Trophoblast cell (in vitro differentiated cells and primary cell): Measurements from ENCODE around the gene UVRAG.
"Not testable (repeated sequence)": the region's sequence is repeated elsewhere in the genome, so short reads cannot be mapped to it uniquely, and the experiment has no call there.

ENCODE experiments used
- DNase-seq, 2 donors: peaks; one replicate each; pipeline ENCODE4 v3.0.0-alpha.2; 2016
- H2AFZ ChIP-seq: 2 replicates; pipeline ENCODE4 v1.6.1; 2013; ENCODE audit warnings: low read length, moderate library complexity, mild to moderate bottlenecking; ENCODE audit not compliant: insufficient read depth, poor library complexity
- H2AK5ac ChIP-seq: 2 replicates; pipeline ENCODE4 v1.6.1; 2013; ENCODE audit warnings: mild to moderate bottlenecking, low read length
- H2BK120ac ChIP-seq: 2 replicates; pipeline ENCODE4 v1.6.1; 2013; ENCODE audit warnings: low read length, mild to moderate bottlenecking, moderate library complexity; ENCODE audit not compliant: insufficient read depth, poor library complexity
- H2BK12ac ChIP-seq: 2 replicates; pipeline ENCODE4 v1.6.1; 2013; ENCODE audit warnings: mild to moderate bottlenecking, low read length, moderate library complexity
- H2BK5ac ChIP-seq: 2 replicates; pipeline ENCODE4 v1.6.1; 2013; ENCODE audit warnings: low read length, low read depth, moderate library complexity, mild to moderate bottlenecking; ENCODE audit not compliant: poor library complexity
- H3K14ac ChIP-seq: 2 replicates; pipeline ENCODE4 v1.6.1; 2013; ENCODE audit warnings: mild to moderate bottlenecking, low read length
- H3K18ac ChIP-seq: 2 replicates; pipeline ENCODE4 v1.6.1; 2013; ENCODE audit warnings: mild to moderate bottlenecking, low read length
- H3K23ac ChIP-seq: 2 replicates; pipeline ENCODE4 v1.6.1; 2013; ENCODE audit warnings: low read length
- H3K27ac ChIP-seq: 2 replicates; pipeline ENCODE4 v1.5.1; 2013; ENCODE audit warnings: low read depth, mild to moderate bottlenecking, inconsistent platforms, low read length, moderate library complexity
- H3K27me3 ChIP-seq: 2 replicates; pipeline ENCODE4 v1.6.1; 2013; ENCODE audit warnings: inconsistent platforms, mild to moderate bottlenecking, low read length, moderate library complexity; ENCODE audit not compliant: insufficient read depth
- H3K36me3 ChIP-seq, 2 experiments: 1 replicate in 1 of 2; 2 replicates in 1 of 2; pipeline ENCODE4 v1.6.1; 2013; ENCODE audit warnings: low read length in 2 of 2, mild to moderate bottlenecking in 2 of 2, moderate library complexity in 1 of 2; ENCODE audit not compliant: insufficient read depth in 2 of 2, control insufficient read depth in 1 of 2
- H3K4ac ChIP-seq: 2 replicates; pipeline ENCODE4 v1.6.1; 2013; ENCODE audit warnings: low read depth, mild to moderate bottlenecking, low read length, moderate library complexity
- H3K4me1 ChIP-seq, 2 experiments: 1 replicate in 1 of 2; 2 replicates in 1 of 2; pipeline ENCODE4 v1.6.1; 2013; ENCODE audit warnings: low read length in 2 of 2, mild to moderate bottlenecking in 2 of 2, moderate library complexity in 1 of 2; ENCODE audit not compliant: insufficient read depth in 2 of 2, control insufficient read depth in 1 of 2
- H3K4me2 ChIP-seq: 2 replicates; pipeline ENCODE4 v1.6.1; 2013; ENCODE audit warnings: inconsistent platforms, mild to moderate bottlenecking, low read length, moderate library complexity
- H3K4me3 ChIP-seq: 2 replicates; pipeline ENCODE4 v1.5.1; 2013; ENCODE audit warnings: mild to moderate bottlenecking, low read depth, low read length, inconsistent platforms
- H3K79me1 ChIP-seq: one replicate; pipeline ENCODE4 v1.6.1; 2013; ENCODE audit warnings: low read length
- H3K79me2 ChIP-seq: 2 replicates; pipeline ENCODE4 v1.6.1; 2013; ENCODE audit warnings: low read length, mild to moderate bottlenecking; ENCODE audit not compliant: control insufficient read depth, insufficient read depth, poor library complexity
- H3K9ac ChIP-seq: 2 replicates; pipeline ENCODE4 v1.6.1; 2013; ENCODE audit warnings: mild to moderate bottlenecking, low read length
- H3K9me3 ChIP-seq: 2 replicates; pipeline ENCODE4 v1.6.1; 2013; ENCODE audit warnings: low read depth, mild to moderate bottlenecking, control low read depth, inconsistent platforms, low read length; ENCODE audit not compliant: insufficient read depth
- H4K12ac ChIP-seq: 2 replicates; pipeline ENCODE4 v1.6.1; 2013; ENCODE audit warnings: low read depth, mild to moderate bottlenecking, low read length, moderate library complexity
- H4K8ac ChIP-seq: 2 replicates; pipeline ENCODE4 v1.6.1; 2013; ENCODE audit warnings: low read depth, mild to moderate bottlenecking, low read length, moderate library complexity
- H4K91ac ChIP-seq: one replicate; pipeline ENCODE4 v1.6.1; 2013; ENCODE audit warnings: low read depth, mild to moderate bottlenecking, low read length, moderate library complexity
- WGBS: extraction: QIAGEN DNeasy Blood & Tissue Kit; methylation state at CpG from one replicate; pipeline ENCODE4 v1.1.7; 2013; ENCODE audit warnings: missing lambda C conversion rate; ENCODE audit not compliant: insufficient read length, insufficient coverage; ENCODE audit errors: extremely low coverage; 5-methylcytosine and 5-hydroxymethylcytosine counted together

The UVRAG gene

DNA sequence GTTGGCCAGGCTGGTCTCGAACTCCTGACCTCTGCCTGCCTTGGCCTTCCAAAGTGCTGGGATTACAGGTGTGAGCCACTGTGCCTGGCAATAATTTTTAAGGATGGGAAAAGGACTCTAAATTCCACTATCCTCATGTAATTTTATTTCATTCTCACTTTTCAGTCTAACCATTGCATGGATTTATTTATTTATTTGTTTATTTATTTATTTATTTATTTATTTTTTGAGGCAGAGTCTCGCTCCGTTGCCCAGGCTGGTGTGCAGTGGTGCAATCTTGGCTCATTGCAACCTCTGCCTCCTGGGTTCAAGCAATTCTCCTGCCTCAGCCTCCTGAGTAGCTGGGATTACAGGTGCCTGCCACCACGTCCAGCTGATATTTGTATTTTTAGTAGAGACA, 38.6 kb downstream of the UVRAG start:
- not testable (repeated sequence) for H3K27me3 ChIP-seq, H3K14ac ChIP-seq, H3K36me3 ChIP-seq, H2BK5ac ChIP-seq, H3K79me2 ChIP-seq, H3K4me1 ChIP-seq, H2AFZ ChIP-seq, H3K18ac ChIP-seq, H3K4me2 ChIP-seq, H3K4ac ChIP-seq, H4K91ac ChIP-seq, H4K8ac ChIP-seq, H3K23ac ChIP-seq, H3K4me3 ChIP-seq, H2AK5ac ChIP-seq, H3K79me1 ChIP-seq, H3K27ac ChIP-seq, H3K9ac ChIP-seq, H2BK120ac ChIP-seq, DNase-seq, H3K9me3 ChIP-seq, H4K12ac ChIP-seq, H2BK12ac ChIP-seq
- no CpG with 5 or more reads among the region's 4 CpGs for WGBS

DNA sequence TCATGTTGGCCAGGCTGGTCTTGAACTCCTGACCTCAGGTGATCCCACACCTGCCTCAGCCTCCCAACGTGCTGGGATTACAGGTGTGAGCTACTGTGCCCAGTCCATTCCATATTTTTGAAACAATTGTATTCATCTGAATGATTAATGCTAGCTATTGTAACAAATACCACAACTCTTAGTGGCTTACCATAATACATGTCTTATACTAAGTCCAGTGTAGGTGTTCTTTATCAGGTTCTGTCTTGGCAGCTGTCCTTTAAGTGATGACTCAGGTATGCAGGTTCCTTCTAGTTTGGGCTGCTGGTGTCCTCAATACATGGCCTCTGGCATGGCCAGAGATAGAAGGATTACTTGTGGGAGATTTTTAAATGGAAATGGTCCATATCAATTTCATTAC, 39.0 kb downstream of the UVRAG start:
- DNase-seq, result peak in 1 of 2 donors; percentile 14
- H3K4me2 ChIP-seq, result no peak overlapping the region
- H2BK12ac ChIP-seq, result no peak overlapping the region
- no peak overlapping the region for H3K23ac ChIP-seq
- no peaks in the 10 kb centered on the region for H3K9me3 ChIP-seq
- no peak overlapping the region for H4K8ac ChIP-seq
- no peaks in the 10 kb centered on the region for H3K79me1 ChIP-seq
- no peak overlapping the region for H3K14ac ChIP-seq
- WGBS, result no CpG with 5 or more reads among the region's 1 CpG
- no peak overlapping the region for H4K12ac ChIP-seq
- no peak overlapping the region for H3K18ac ChIP-seq
- no peak overlapping the region for H2BK120ac ChIP-seq
- peaks cover 2 to 3% of the 10 kb centered on the region in 2 experiments for H3K4me1 ChIP-seq
- H3K79me2 ChIP-seq, result no peaks in the 10 kb centered on the region
- no peak overlapping the region for H2AFZ ChIP-seq
- no peak overlapping the region for H3K27ac ChIP-seq
- no peak overlapping the region for H3K4me3 ChIP-seq
- no peak overlapping the region for H3K4ac ChIP-seq
- H3K9ac ChIP-seq, result no peak overlapping the region
- no peak overlapping the region for H2AK5ac ChIP-seq
- no peaks in the 10 kb centered on the region for H3K27me3 ChIP-seq
- H4K91ac ChIP-seq, result no peak overlapping the region
- no peak overlapping the region for H2BK5ac ChIP-seq
- peaks cover 0 to 2% of the 10 kb centered on the region in 2 experiments for H3K36me3 ChIP-seq

DNA sequence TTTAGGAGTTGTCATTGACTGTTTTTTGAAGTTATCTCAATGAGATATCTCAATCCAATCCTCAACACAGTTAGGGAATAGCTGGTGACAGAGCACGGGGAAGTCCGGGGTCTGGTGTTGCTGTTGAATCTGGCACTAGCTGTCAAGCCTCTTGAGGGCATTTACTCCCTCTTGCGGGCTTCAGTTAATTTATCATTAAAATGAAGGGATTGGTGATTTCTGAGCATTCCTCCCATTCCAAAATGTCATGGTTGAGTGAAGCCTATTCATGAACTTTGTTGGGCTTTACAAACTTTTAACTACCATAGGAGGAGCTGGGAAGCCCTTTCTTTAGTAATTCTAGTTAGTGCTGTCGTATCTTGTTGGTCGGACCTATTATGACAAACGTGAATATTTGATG, 40.2 kb downstream of the UVRAG start:
- no peak overlapping the region for H2BK12ac ChIP-seq
- H3K79me1 ChIP-seq, result no peaks in the 10 kb centered on the region
- H4K91ac ChIP-seq, result no peak overlapping the region
- H4K8ac ChIP-seq, result no peak overlapping the region
- peaks cover 0 to 2% of the 10 kb centered on the region in 2 experiments for H3K36me3 ChIP-seq
- no peak overlapping the region for H3K23ac ChIP-seq
- no peak overlapping the region for H2AK5ac ChIP-seq
- H2BK5ac ChIP-seq, result no peak overlapping the region
- DNase-seq, result no peak
- no peak overlapping the region for H3K14ac ChIP-seq
- WGBS, result no CpG with 5 or more reads among the region's 6 CpGs
- no peak overlapping the region for H3K9ac ChIP-seq
- no peaks in the 10 kb centered on the region for H3K9me3 ChIP-seq
- H3K27me3 ChIP-seq, result no peaks in the 10 kb centered on the region
- peaks cover 2 to 3% of the 10 kb centered on the region in 2 experiments for H3K4me1 ChIP-seq
- H3K79me2 ChIP-seq, result no peaks in the 10 kb centered on the region
- no peak overlapping the region for H4K12ac ChIP-seq
- H3K4ac ChIP-seq, result no peak overlapping the region
- no peak overlapping the region for H3K4me2 ChIP-seq
- H2BK120ac ChIP-seq, result no peak overlapping the region
- no peak overlapping the region for H3K27ac ChIP-seq
- H3K18ac ChIP-seq, result no peak overlapping the region
- no peak overlapping the region for H3K4me3 ChIP-seq
- H2AFZ ChIP-seq, result no peak overlapping the region

DNA sequence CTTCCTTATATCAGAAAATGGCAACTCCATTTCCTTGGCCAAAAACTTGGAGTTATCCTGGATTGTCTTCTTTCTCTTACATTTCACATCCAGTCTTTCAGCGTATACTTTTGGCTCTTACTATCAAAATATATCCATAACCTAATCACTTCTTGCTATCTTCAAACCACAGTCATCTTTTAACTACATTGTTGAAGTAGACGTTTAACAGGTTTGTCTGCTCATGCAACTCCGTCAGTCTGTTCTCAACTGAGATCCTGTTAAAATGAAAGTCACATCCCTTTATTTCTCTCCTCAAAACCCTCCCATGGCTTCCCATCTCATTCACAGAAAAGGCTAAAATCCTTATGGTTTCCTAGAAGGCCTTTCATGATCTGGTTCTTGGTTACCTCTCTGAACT, 41.9 kb downstream of the UVRAG start:
- Histone ChIP-seq H3K4me2 (no peak overlapping the region), H2BK120ac (no peak overlapping the region)
- no CpG with 5 or more reads among the region's 3 CpGs for WGBS

More for the DNA sequence above, 41.9 kb downstream of the UVRAG start:
- peak in 1 of 2 donors; percentile 56 for DNase-seq
- H3K14ac ChIP-seq, result no peak overlapping the region
- H3K23ac ChIP-seq, result no peak overlapping the region
- H2AFZ ChIP-seq, result no peak overlapping the region
- H2BK12ac ChIP-seq, result no peak overlapping the region
- H3K4me3 ChIP-seq, result no peak overlapping the region
- H3K9ac ChIP-seq, result no peak overlapping the region
- H3K18ac ChIP-seq, result no peak overlapping the region
- H3K36me3 ChIP-seq, result peaks cover 0 to 2% of the 10 kb centered on the region in 2 experiments
- H4K8ac ChIP-seq, result no peak overlapping the region
- no peak overlapping the region for H2AK5ac ChIP-seq
- H4K91ac ChIP-seq, result no peak overlapping the region
- no peaks in the 10 kb centered on the region for H3K79me2 ChIP-seq
- peaks cover 2 to 3% of the 10 kb centered on the region in 2 experiments for H3K4me1 ChIP-seq
- H3K9me3 ChIP-seq, result no peaks in the 10 kb centered on the region
- H3K27me3 ChIP-seq, result no peaks in the 10 kb centered on the region
- no peak overlapping the region for H2BK5ac ChIP-seq
- no peaks in the 10 kb centered on the region for H3K79me1 ChIP-seq
- no peak overlapping the region for H3K4ac ChIP-seq
- no peak overlapping the region for H3K27ac ChIP-seq
- no peak overlapping the region for H4K12ac ChIP-seq
